GM23338 (cell line): Measurements from ENCODE around the gene ADCY5.

Source experiments
- EZH2phosphoT487 ChIP-seq: fragments of 200-600 bp; sonication (generic); IDR thresholded peaks from one replicate; pipeline ENCODE4 v1.8.1; 2018; ENCODE audit warnings: antibody characterized with exemption; ENCODE audit not compliant: unreplicated experiment
- JUNB ChIP-seq: IDR thresholded peaks from one replicate; pipeline ENCODE4 v1.6.1; 2016; ENCODE audit warnings: antibody characterized with exemption; ENCODE audit not compliant: unreplicated experiment
- POLR2AphosphoS5 ChIP-seq: IDR thresholded peaks from 2 replicates; pipeline ENCODE4 v1.6.1; 2016; ENCODE audit warnings: antibody characterized with exemption, low read depth
- ZNF114 ChIP-seq: fragments of 250-450 bp; sonication (Bioruptor Pico); IDR thresholded peaks from 2 replicates; pipeline ENCODE4 v1.5.0; 2020; ENCODE audit warnings: mild to moderate bottlenecking, moderate library complexity
- TF ChIP-seq, protein P1 (sequence below), 2 experiments: fragments of 200-600 bp in 1 of 2; sonication (generic) in 1 of 2; conservative IDR thresholded peaks; 2 replicates each; pipeline versions ENCODE4 v1.5.1 to v1.6.1; 2016 to 2017; ENCODE audit warnings: antibody characterized with exemption in 2 of 2, low read depth in 2 of 2, mild to moderate bottlenecking in 2 of 2, moderate library complexity in 1 of 2

DNA sequence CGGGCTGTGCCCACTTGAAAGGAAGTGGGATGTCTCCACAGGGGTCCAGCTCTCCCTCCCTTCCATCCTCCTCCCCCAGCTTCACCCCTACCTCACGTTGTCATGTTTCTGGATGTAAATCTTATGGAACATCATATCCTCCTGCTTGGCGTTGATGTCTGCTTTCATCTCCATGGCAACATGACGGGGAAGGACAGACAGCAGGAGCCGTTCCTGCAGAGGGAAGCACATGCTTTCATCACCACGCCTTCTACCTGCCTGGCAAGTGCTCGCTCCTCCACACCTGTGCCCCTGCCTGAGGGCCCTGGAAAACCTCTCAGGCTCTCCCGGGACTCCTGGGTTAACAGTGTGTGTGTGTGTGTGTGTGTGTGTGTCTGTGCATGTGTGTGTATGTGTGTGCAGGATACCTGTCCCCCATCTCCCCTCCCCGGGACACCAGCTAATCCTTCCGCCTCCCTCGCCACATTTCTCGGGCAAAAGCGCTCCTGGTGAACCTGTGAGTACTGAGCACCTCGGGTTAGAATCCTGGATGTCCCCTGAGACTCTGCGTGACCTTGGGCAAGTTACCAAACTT, 101.1 kb downstream of the ADCY5 start:
- TF ChIP-seq POLR2AphosphoS5, result no peak
- TF ChIP-seq ZNF114 (CRISPR knock-in tag), result no peak
- TF ChIP-seq, protein P1, sequence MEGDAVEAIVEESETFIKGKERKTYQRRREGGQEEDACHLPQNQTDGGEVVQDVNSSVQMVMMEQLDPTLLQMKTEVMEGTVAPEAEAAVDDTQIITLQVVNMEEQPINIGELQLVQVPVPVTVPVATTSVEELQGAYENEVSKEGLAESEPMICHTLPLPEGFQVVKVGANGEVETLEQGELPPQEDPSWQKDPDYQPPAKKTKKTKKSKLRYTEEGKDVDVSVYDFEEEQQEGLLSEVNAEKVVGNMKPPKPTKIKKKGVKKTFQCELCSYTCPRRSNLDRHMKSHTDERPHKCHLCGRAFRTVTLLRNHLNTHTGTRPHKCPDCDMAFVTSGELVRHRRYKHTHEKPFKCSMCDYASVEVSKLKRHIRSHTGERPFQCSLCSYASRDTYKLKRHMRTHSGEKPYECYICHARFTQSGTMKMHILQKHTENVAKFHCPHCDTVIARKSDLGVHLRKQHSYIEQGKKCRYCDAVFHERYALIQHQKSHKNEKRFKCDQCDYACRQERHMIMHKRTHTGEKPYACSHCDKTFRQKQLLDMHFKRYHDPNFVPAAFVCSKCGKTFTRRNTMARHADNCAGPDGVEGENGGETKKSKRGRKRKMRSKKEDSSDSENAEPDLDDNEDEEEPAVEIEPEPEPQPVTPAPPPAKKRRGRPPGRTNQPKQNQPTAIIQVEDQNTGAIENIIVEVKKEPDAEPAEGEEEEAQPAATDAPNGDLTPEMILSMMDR (conservative IDR thresholded peaks at IDR 0.05; ENCODE audit: low read depth in 2 of 2), result no peak
- no peak for TF ChIP-seq EZH2phosphoT487
- no peak for TF ChIP-seq JUNB
